Ishikawa (cell line): ENCODE results near the gene PPARG.
A peak's percentile ranks its signal among the peaks of the same experiment; 100 is the strongest.

Experiments
- CEBPB ChIP-seq: IDR thresholded peaks from 2 replicates; pipeline ENCODE4 v1.6.1; 2012
- CREB1 ChIP-seq: IDR thresholded peaks from 2 replicates; pipeline ENCODE4 v1.6.1; 2012; ENCODE audit warnings: low read depth
- EGR1 ChIP-seq: IDR thresholded peaks from 2 replicates; pipeline ENCODE4 v1.6.1; 2012
- EP300 ChIP-seq: IDR thresholded peaks from 2 replicates; pipeline ENCODE4 v1.6.1; 2012; ENCODE audit warnings: borderline replicate concordance
- FOXM1 ChIP-seq: IDR thresholded peaks from 2 replicates; pipeline ENCODE4 v1.6.1; 2012; ENCODE audit warnings: low read depth, borderline replicate concordance
- NFIC ChIP-seq: IDR thresholded peaks from 2 replicates; pipeline ENCODE4 v1.6.1; 2012
- RAD21 ChIP-seq: IDR thresholded peaks from 2 replicates; pipeline ENCODE4 v1.6.1; 2012; ENCODE audit warnings: low read depth
- TAF1 ChIP-seq: IDR thresholded peaks from 2 replicates; pipeline ENCODE4 v1.6.1; 2012; ENCODE audit warnings: low read depth, mild to moderate bottlenecking
- TCF12 ChIP-seq: IDR thresholded peaks from 2 replicates; pipeline ENCODE4 v1.6.1; 2012; ENCODE audit warnings: low read depth
- TEAD4 ChIP-seq: IDR thresholded peaks from 2 replicates; pipeline ENCODE4 v1.6.1; 2012
- YY1 ChIP-seq: IDR thresholded peaks from 2 replicates; pipeline ENCODE4 v1.6.1; 2012; ENCODE audit warnings: low read depth
- ZBTB7A ChIP-seq: IDR thresholded peaks from 2 replicates; pipeline ENCODE4 v1.6.1; 2012; ENCODE audit warnings: low read depth
- TF ChIP-seq, protein P1 (sequence below): IDR thresholded peaks from 2 replicates; pipeline ENCODE4 v1.6.1; 2012
- TF ChIP-seq, protein P2 (sequence below): IDR thresholded peaks from 2 replicates; pipeline ENCODE4 v1.6.1; 2012; ENCODE audit warnings: low read depth, mild to moderate bottlenecking
- TF ChIP-seq, protein P3 (sequence below): IDR thresholded peaks from 2 replicates; pipeline ENCODE4 v1.6.1; 2012

PPARG gene

DNA sequence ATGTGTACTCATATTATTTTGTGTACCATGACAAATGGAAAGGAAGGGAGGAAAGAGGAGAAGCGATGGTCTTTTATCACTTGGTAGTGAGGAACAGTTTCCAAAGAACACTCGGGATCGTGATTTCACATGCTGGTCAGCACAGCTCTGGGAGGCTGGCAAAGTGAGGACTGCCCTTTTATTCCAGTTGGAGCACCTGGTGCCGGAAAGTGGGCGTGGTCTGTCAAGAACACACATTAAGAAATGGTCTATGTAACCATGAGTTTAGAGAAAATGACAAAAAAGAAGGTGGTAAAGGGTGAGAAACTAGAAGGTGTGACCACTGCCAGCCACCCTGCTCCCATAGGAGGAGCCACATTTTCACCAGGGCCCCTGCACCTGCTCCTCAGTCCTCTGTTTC lies 188.4 kb downstream of the PPARG start:
- TF ChIP-seq TCF12 (no peak), NFIC (no peak), EP300 (no peak), CREB1 (no peak), EGR1 (no peak), ZBTB7A (no peak), YY1 (no peak)
- TF ChIP-seq, protein P1, sequence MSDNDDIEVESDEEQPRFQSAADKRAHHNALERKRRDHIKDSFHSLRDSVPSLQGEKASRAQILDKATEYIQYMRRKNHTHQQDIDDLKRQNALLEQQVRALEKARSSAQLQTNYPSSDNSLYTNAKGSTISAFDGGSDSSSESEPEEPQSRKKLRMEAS: no peak
- TF ChIP-seq, protein P2, sequence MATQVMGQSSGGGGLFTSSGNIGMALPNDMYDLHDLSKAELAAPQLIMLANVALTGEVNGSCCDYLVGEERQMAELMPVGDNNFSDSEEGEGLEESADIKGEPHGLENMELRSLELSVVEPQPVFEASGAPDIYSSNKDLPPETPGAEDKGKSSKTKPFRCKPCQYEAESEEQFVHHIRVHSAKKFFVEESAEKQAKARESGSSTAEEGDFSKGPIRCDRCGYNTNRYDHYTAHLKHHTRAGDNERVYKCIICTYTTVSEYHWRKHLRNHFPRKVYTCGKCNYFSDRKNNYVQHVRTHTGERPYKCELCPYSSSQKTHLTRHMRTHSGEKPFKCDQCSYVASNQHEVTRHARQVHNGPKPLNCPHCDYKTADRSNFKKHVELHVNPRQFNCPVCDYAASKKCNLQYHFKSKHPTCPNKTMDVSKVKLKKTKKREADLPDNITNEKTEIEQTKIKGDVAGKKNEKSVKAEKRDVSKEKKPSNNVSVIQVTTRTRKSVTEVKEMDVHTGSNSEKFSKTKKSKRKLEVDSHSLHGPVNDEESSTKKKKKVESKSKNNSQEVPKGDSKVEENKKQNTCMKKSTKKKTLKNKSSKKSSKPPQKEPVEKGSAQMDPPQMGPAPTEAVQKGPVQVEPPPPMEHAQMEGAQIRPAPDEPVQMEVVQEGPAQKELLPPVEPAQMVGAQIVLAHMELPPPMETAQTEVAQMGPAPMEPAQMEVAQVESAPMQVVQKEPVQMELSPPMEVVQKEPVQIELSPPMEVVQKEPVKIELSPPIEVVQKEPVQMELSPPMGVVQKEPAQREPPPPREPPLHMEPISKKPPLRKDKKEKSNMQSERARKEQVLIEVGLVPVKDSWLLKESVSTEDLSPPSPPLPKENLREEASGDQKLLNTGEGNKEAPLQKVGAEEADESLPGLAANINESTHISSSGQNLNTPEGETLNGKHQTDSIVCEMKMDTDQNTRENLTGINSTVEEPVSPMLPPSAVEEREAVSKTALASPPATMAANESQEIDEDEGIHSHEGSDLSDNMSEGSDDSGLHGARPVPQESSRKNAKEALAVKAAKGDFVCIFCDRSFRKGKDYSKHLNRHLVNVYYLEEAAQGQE: no peak
- TF ChIP-seq, protein P3, sequence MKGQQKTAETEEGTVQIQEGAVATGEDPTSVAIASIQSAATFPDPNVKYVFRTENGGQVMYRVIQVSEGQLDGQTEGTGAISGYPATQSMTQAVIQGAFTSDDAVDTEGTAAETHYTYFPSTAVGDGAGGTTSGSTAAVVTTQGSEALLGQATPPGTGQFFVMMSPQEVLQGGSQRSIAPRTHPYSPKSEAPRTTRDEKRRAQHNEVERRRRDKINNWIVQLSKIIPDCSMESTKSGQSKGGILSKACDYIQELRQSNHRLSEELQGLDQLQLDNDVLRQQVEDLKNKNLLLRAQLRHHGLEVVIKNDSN: no peak

DNA sequence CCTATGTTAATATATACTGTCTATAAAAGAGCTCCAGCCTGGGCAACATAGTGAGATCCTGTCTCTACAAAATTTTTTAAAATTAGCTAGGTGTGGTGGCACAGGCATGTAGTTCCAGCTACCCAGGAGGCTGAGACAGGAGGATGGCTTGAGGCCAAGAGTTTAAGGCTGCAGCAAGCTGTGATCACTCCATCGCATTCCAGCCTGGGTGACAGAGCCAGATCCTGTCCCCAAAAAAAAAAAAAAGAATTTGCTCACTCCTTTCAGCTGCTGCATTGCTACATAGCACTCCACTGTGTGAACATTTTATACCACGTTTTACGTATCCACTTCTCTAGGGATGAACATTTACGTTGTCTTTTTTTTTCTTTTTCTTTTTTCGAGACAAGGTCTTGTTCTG lies 189.5 kb downstream of the PPARG start:
- TF ChIP-seq TEAD4 (no peak), RAD21 (no peak)

DNA sequence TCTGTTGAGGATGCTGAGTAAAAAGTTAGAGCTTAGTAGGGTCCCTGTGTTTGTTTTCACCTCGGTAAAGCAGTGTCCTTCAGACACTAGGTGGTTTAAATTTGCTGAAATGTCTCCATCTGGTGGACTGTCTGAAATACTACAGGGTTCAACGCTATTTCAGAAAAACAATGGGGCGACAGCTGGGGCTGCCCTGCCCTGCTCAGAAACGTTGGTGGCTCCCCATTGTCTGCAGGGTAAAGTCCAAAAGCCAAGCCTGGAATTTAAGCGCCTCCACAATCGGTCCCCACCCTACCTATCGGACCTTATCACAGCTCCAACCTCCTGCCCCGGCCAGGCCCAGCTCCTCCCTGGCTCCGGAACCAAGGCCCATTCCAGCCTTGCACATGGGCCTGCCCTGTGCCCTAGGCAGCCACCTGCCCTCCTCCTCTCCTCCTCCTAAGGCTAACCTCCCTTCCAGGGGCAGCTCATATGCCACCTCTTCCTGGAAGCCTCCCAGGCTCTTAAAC lies 191.1 kb downstream of the PPARG start:
- TF ChIP-seq RAD21 (peak; percentile 78), FOXM1 (no peak)

DNA sequence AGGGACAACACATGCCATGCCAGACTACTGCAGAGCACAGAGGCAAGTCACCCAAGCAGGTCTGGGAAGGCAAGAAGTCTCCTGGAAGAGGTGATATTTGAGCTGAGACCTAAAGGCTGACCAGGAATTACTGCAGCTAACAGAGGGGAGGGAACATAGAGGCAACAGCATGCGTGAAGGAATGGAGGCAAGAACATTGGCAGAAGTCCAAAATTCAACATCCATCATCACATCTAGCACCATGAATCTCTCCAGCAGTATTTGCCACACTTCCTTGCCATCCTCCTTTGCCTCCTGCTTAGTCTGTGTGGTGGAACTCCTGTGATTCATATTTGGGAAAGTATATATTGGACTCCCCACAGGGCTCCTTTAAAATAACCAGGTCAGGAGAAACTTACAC lies 194.5 kb downstream of the PPARG start:
- TF ChIP-seq CEBPB: no peak
- peak; percentile 72; the same call in 1 of the 2 replicates for TF ChIP-seq NFIC
- TF ChIP-seq EP300: no peak

DNA sequence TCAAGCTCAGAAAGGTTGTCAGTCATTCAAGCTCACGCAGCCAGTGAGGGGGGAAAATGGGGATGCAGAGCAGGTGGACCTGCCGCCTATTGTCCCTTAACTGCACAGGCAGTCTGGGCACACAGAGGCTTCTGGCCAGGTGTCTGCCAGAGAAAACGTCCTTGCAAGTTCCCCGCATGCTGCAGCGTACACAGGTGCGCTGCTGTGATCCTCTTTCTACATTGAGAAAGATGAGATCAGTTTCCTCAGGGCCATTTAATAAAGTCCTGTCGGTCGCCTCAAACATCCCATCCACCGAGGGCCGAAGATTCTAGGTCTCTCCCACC lies 195.0 kb downstream of the PPARG start:
- no peak for TF ChIP-seq TEAD4
- TF ChIP-seq YY1: no peak
- no peak for TF ChIP-seq RAD21
- no peak for TF ChIP-seq TAF1
- TF ChIP-seq, protein P1: no peak; the same call in 1 of the 2 replicates
- TF ChIP-seq, protein P3: no peak
- TF ChIP-seq NFIC: no peak
- no peak for TF ChIP-seq CREB1
- no peak for TF ChIP-seq EP300
- no peak for TF ChIP-seq EGR1
- TF ChIP-seq CEBPB: no peak
- TF ChIP-seq FOXM1: no peak
- TF ChIP-seq, protein P2: no peak
